Fibroblast of pulmonary artery (primary cell): Measurements from ENCODE around the gene POPDC3.
"Not testable (repeated sequence)": the region's sequence is repeated elsewhere in the genome, so short reads cannot be mapped to it uniquely, and the experiment has no call there.

Experiments used
- DNase-seq: peaks from one replicate; pipeline ENCODE4 v3.0.0-alpha.2; 2010; ENCODE audit warnings: low read depth
- H3K4me3 ChIP-seq: replicated peaks from 2 replicates; pipeline ENCODE4 v1.5.1; 2011; ENCODE audit warnings: low read depth, mild to moderate bottlenecking, control low read depth, low read length, moderate library complexity
- TF ChIP-seq, protein P1 (sequence below): IDR thresholded peaks from 2 replicates; pipeline ENCODE4 v1.5.1; 2011; ENCODE audit warnings: mild to moderate bottlenecking, control low read depth, low read length, inconsistent platforms; ENCODE audit errors: missing control alignments

Gene POPDC3, protein sequence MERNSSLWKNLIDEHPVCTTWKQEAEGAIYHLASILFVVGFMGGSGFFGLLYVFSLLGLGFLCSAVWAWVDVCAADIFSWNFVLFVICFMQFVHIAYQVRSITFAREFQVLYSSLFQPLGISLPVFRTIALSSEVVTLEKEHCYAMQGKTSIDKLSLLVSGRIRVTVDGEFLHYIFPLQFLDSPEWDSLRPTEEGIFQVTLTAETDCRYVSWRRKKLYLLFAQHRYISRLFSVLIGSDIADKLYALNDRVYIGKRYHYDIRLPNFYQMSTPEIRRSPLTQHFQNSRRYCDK

DNA sequence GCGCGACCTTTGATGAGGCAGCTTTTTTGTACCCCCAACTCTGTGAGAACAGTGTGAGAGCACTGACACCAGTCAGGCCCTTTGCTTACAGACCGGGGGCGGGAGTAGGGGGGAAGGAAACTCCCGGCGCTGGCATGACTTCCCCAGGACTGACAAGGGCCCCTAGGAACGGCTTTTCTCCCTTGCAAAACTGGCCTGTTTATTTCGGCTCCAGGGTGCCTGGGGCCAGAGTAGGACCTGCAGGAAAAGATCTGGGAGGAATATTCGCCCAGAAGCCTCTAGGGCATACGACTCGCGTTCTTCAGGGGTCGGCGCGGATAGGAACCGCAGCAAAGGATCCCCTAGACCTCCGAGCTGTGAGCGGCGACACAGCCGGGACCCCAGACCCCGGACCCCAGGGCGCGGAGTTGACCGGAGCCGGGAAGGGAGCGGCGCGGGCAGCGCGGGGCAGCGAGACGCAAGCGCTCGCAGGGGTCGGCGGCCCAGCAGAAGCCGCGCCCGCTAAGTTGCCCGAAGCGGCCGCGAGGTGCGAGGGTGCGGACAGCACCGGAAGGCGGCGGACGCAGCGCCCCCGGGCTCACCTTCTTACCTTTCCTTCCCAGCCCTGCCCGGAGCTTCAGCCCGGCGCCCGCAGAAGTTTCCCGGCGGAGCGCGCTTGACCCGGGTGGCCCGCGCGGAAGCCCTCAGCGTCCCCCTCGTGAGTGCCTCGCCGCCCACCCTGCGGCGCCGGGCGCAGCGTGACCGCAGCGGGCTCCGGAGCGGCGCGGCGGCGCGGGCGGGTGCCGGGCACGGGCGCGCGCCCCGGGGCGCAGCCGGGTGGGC, at the start of gene POPDC3:
Gene POPDC3, minus strand, starts transcription at position 771 of the 822 bp plus-strand sequence. CDS start 18,105 bp downstream, outside the sequence.
- TF ChIP-seq, protein P1, sequence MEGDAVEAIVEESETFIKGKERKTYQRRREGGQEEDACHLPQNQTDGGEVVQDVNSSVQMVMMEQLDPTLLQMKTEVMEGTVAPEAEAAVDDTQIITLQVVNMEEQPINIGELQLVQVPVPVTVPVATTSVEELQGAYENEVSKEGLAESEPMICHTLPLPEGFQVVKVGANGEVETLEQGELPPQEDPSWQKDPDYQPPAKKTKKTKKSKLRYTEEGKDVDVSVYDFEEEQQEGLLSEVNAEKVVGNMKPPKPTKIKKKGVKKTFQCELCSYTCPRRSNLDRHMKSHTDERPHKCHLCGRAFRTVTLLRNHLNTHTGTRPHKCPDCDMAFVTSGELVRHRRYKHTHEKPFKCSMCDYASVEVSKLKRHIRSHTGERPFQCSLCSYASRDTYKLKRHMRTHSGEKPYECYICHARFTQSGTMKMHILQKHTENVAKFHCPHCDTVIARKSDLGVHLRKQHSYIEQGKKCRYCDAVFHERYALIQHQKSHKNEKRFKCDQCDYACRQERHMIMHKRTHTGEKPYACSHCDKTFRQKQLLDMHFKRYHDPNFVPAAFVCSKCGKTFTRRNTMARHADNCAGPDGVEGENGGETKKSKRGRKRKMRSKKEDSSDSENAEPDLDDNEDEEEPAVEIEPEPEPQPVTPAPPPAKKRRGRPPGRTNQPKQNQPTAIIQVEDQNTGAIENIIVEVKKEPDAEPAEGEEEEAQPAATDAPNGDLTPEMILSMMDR, result no peak
- peak; percentile 49 for DNase-seq
- peak within 1 kb of the TSS; percentile 64 for H3K4me3 ChIP-seq

- H3K4me3 ChIP-seq, result no peak overlapping the region
- no peak for DNase-seq
- TF ChIP-seq, protein P1, result no peak
Measured at GRCh38 chr6:105227295-105227767, 47.5 kb upstream of the POPDC3 start.

- peak; percentile 29 for DNase-seq
- no peak overlapping the region for H3K4me3 ChIP-seq
- TF ChIP-seq, protein P1, result no peak
Measured at GRCh38 chr6:105226598-105227294, 46.9 kb upstream of the POPDC3 start.

DNA sequence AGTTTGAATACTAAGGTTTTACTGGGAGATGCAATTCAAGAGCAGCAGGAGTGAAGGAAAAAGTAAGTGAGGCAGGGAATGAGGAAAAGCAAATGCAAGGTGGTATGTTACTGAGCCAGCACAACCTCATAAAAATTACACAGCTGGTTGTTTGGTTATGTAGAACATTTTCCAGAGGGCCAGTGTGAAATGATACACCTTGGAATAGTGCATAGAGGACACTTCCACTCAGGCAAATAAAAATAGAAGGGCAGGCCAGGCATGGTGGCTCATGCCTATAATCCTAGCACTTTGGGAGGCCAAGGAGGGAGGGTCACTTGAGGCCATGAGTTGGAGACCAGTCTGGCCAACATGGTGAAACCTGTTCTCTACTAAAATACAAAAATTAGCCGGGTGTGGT, 43.4 kb upstream of the POPDC3 start:
- TF ChIP-seq, protein P1, result no peak
- no peak for DNase-seq
- H3K4me3 ChIP-seq, result no peak overlapping the region

DNA sequence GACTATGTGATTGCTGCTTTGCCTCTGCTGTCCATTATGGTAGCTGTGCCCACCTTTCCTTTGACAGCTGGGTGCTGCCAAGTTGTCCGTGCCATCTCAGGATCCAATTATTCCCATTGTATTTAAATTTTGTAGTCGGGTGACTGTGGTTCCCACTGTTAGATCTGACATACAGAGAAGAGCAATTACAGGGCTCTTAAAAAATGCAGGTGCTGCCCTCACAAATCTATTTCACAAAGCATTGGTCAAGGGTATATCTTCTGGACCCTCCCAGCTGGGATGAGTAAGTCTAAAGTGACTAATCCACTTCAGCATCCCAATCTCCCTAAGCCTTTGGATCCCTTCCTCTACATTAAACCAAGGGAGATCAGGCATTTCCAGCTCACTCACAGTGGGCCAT, 41.4 kb upstream of the POPDC3 start:
- not testable (repeated sequence) for DNase-seq, H3K4me3 ChIP-seq

GRCh38 chr6:105220186-105220585, 40.4 kb upstream of the POPDC3 start:
- no peak overlapping the region for H3K4me3 ChIP-seq
- TF ChIP-seq, protein P1, result no peak
- DNase-seq, result no peak

- H3K4me3 ChIP-seq, DNase-seq: not testable (repeated sequence)
Measured at GRCh38 chr6:105219218-105219617, 39.4 kb upstream of the POPDC3 start.
